HepG2 (cell line): ENCODE measurements around the gene VSNL1. TPM values are rescaled to one million over a fixed set of nuclear protein-coding genes. Genes with fewer than 3 reads are reported as not detected.
A peak's percentile ranks its signal among the peaks of the same experiment; 100 is the strongest.

ENCODE experiments used
- ATAC-seq: fragments of 200-7000 bp; cut with Tn5 transposase; 3 replicates; pipeline ENCODE4 v1.9.1; 2020; ENCODE audit warnings: mild to moderate bottlenecking, moderate library complexity
- BruUV-seq: library from RNA; stranded (reverse); fragments of 400-500 nt; replicated peaks from 2 replicates; lab custom pipeline; 2021; lab: Mats Ljungman, UMichigan
- CTCF ChIA-PET: fragments of 300-600 bp; formaldehyde crosslinking; extraction: SDS; loops from one replicate; lab custom pipeline; 2021; ENCODE audit warnings: low total read pairs, inconsistent platforms, low intra/inter-chr PET ratio; lab: Yijun Ruan, JAX
- POLR2A ChIA-PET: fragments of 350-600 bp; sonication (Branson Sonifier 250); formaldehyde crosslinking; loops from one replicate; lab custom pipeline; 2020; ENCODE audit warnings: antibody characterized with exemption, inconsistent platforms; lab: Yijun Ruan, JAX
- DNase-seq: peaks from one replicate; pipeline ENCODE4 v3.0.0-alpha.2; 2015; ENCODE audit warnings: low spot score
- FAIRE-seq: peaks from 3 replicates; lab custom pipeline; 2011; peaks lifted over from hg19 to GRCh38; lab: Jason Lieb, UNC
- H2AFZ ChIP-seq: one replicate; pipeline ENCODE4 v1.6.1; 2011; ENCODE audit warnings: low read length, inconsistent platforms
- H3K27ac ChIP-seq: fragments of 300-600 bp; 3 replicates; pipeline ENCODE4 v1.8.0; 2011; ENCODE audit warnings: mixed run types, mild to moderate bottlenecking, mixed read lengths, low read length, inconsistent platforms; ENCODE audit not compliant: insufficient read depth; ENCODE audit errors: extremely low read length
- H3K27me3 ChIP-seq, 2 experiments: fragments of 200-600 bp in 1 of 2; 2 replicates in 1 of 2; 3 replicates in 1 of 2; pipeline versions ENCODE4 v1.6.0 to v1.8.0; 2011; ENCODE audit warnings: low read length in 2 of 2, mild to moderate bottlenecking in 2 of 2, moderate library complexity in 2 of 2, inconsistent platforms in 1 of 2; ENCODE audit not compliant: insufficient read depth in 2 of 2, control insufficient read depth in 1 of 2
- H3K36me3 ChIP-seq, 2 experiments: fragments of 200-600 bp in 1 of 2; replicated peaks in 1 of 2; 2 replicates in 1 of 2; 3 replicates in 1 of 2; pipeline versions ENCODE4 v1.5.1 to v1.8.0; 2011; ENCODE audit warnings: low read length in 2 of 2, inconsistent platforms in 1 of 2; ENCODE audit not compliant: insufficient read depth in 2 of 2, control insufficient read depth in 1 of 2
- H3K4me1 ChIP-seq: 2 replicates; pipeline ENCODE4 v1.5.1; 2012; ENCODE audit warnings: low read length, inconsistent platforms; ENCODE audit not compliant: insufficient read depth
- H3K4me2 ChIP-seq: 2 replicates; pipeline ENCODE4 v1.6.0; 2011; ENCODE audit warnings: low read depth, low read length, inconsistent platforms
- H3K4me3 ChIP-seq, 3 experiments: fragments of 200-600 bp in 1 of 3; sonication (generic), shearing (Covaris generic) in 1 of 3; replicated peaks in 1 of 3; 2 replicates each; pipeline ENCODE4 v1.5.1; 2011 to 2016; ENCODE audit warnings: low read length in 3 of 3, inconsistent platforms in 2 of 3, low read depth in 2 of 3, mild to moderate bottlenecking in 2 of 3, control low read depth in 1 of 3, mixed read lengths in 1 of 3; ENCODE audit not compliant: insufficient read depth in 1 of 3
- H3K79me2 ChIP-seq: one replicate; pipeline ENCODE4 v1.6.1; 2011; ENCODE audit warnings: low read length, inconsistent platforms; ENCODE audit not compliant: insufficient read depth
- H3K9ac ChIP-seq: 2 replicates; pipeline ENCODE4 v1.6.0; 2011; ENCODE audit warnings: mild to moderate bottlenecking, low read depth, low read length, inconsistent platforms; ENCODE audit not compliant: insufficient read depth
- H3K9me3 ChIP-seq: 2 replicates; pipeline ENCODE4 v1.5.1; 2012; ENCODE audit warnings: mild to moderate bottlenecking, low read length
- H4K20me1 ChIP-seq: 2 replicates; pipeline ENCODE4 v1.6.0; 2011; ENCODE audit warnings: inconsistent platforms, mild to moderate bottlenecking, low read length, moderate library complexity; ENCODE audit not compliant: insufficient read depth
- ATF7 ChIP-seq, 2 experiments: fragments of 450-650 bp in 1 of 2; sonication (generic) in 1 of 2; formaldehyde crosslinking in 1 of 2; IDR thresholded peaks; 2 replicates each; pipeline versions ENCODE4 v1.4.0 to v1.6.1; 2016 to 2020; ENCODE audit warnings: antibody characterized with exemption in 1 of 2, mild to moderate bottlenecking in 1 of 2, missing genetic modification reagents in 1 of 2
- MAFK ChIP-seq, 2 experiments: IDR thresholded peaks in 1 of 2; conservative IDR thresholded peaks in 1 of 2; 2 replicates each; pipeline ENCODE4 v1.6.1; 2011; ENCODE audit warnings: improper control_type of control experiment in 2 of 2, low read length in 2 of 2
- SPEN ChIP-seq: sonication (generic); formaldehyde crosslinking; IDR thresholded peaks from 2 replicates; pipeline ENCODE4 v1.5.1; 2020; ENCODE audit warnings: low read depth, mild to moderate bottlenecking, missing genetic modification reagents
- TBL1XR1 ChIP-seq: fragments of 150-350 bp; IDR thresholded peaks from 2 replicates; pipeline ENCODE4 v1.6.1; 2014; ENCODE audit warnings: borderline replicate concordance, low read length; ENCODE audit not compliant: partially characterized antibody
- ZNF24 ChIP-seq: fragments of 450-650 bp; IDR thresholded peaks from 2 replicates; pipeline ENCODE4 v1.6.1; 2017; ENCODE audit warnings: antibody characterized with exemption, mild to moderate bottlenecking
- whole genome bisulfite sequencing: methylation state at CpG from one replicate; pipeline ENCODE4 v1.1.6; 2017; ENCODE audit warnings: low lambda C conversion rate; 5-methylcytosine and 5-hydroxymethylcytosine counted together
- in situ Hi-C: cut with HindIII; loops from 2 replicates; pipeline ENCODE4 v1.10.0; 2017; ENCODE audit warnings: low pct_unique_long_range_greater_than_20kb; ENCODE audit not compliant: extremely low pct_ligation_motif_present
- intact Hi-C: fragments of 100-400 bp; cut with micrococcal nuclease; formaldehyde crosslinking; loops from one replicate; pipeline ENCODE4 v1.10.0; 2022; ENCODE audit not compliant: unreplicated experiment
- polyA plus RNA-seq, 8 experiments: library from polyadenylated mRNA; depleted of rRNA in 3 of 8; stranded (reverse) in 7 of 8; unstranded in 1 of 8; fragments of >200 nt; fragmentation: Illumina TruSeq in 4 of 8; extraction: Trizol in 4 of 8; gene quantifications; 2 replicates each; pipeline versions ENCODE4 v1.2.1 to v1.2.3, GENCODE V29; 2011 to 2016; ENCODE audit warnings: low read depth in 4 of 8, missing spikeins in 1 of 8, mixed read lengths in 1 of 8; ENCODE audit not compliant: insufficient read depth in 1 of 8
- total RNA-seq, 5 experiments: library from RNA; depleted of rRNA; stranded (reverse); fragments of >200 nt; fragmentation: Illumina TruSeq; extraction: Trizol; gene quantifications; 2 replicates each; pipeline ENCODE4 v1.2.3, GENCODE V29; 2016; ENCODE audit warnings: low read depth in 1 of 5
- TF ChIP-seq, protein P1 (sequence below), 2 experiments: IDR thresholded peaks; 2 replicates each; pipeline ENCODE4 v1.6.1; 2011 to 2012; ENCODE audit warnings: low read length in 2 of 2, borderline replicate concordance in 1 of 2, low read depth in 1 of 2, mild to moderate bottlenecking in 1 of 2, moderate library complexity in 1 of 2

Gene VSNL1
- total and polyA plus RNA-seq, 2 of the 13 experiments (the other 11 are each of a cell fraction or from before 2014, with no cell fraction given) = 63.2 to 95.9 TPM

DNA sequence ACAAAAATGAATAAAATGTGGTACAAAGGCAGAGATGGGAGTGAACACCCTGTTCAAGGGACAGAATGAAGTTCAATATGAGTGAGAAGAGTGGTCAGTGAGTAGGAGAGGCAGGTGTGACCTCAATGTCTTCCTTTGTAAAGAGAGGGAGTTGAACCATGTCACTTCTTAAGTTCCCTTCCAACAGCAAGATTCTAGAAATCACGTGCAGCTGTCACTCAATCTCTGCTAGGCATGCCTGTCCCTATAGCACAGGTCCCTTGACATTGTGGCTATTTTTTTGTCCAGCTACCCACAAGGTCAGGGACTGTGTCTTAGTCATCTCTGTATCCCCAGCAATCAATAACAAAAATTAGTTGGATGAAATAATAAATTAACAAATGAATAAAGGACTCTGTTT is 66.9 kb downstream of the VSNL1 start (continued):
- TF ChIP-seq, protein P1, sequence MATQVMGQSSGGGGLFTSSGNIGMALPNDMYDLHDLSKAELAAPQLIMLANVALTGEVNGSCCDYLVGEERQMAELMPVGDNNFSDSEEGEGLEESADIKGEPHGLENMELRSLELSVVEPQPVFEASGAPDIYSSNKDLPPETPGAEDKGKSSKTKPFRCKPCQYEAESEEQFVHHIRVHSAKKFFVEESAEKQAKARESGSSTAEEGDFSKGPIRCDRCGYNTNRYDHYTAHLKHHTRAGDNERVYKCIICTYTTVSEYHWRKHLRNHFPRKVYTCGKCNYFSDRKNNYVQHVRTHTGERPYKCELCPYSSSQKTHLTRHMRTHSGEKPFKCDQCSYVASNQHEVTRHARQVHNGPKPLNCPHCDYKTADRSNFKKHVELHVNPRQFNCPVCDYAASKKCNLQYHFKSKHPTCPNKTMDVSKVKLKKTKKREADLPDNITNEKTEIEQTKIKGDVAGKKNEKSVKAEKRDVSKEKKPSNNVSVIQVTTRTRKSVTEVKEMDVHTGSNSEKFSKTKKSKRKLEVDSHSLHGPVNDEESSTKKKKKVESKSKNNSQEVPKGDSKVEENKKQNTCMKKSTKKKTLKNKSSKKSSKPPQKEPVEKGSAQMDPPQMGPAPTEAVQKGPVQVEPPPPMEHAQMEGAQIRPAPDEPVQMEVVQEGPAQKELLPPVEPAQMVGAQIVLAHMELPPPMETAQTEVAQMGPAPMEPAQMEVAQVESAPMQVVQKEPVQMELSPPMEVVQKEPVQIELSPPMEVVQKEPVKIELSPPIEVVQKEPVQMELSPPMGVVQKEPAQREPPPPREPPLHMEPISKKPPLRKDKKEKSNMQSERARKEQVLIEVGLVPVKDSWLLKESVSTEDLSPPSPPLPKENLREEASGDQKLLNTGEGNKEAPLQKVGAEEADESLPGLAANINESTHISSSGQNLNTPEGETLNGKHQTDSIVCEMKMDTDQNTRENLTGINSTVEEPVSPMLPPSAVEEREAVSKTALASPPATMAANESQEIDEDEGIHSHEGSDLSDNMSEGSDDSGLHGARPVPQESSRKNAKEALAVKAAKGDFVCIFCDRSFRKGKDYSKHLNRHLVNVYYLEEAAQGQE (IDR thresholded peaks at IDR 0.05; ENCODE audit: borderline replicate concordance in 1 of 2, low read depth in 1 of 2, low read length in 2 of 2) = no peak
- TF ChIP-seq ZNF24 (no peak), SPEN (CRISPR knock-in tag) (no peak)

DNA sequence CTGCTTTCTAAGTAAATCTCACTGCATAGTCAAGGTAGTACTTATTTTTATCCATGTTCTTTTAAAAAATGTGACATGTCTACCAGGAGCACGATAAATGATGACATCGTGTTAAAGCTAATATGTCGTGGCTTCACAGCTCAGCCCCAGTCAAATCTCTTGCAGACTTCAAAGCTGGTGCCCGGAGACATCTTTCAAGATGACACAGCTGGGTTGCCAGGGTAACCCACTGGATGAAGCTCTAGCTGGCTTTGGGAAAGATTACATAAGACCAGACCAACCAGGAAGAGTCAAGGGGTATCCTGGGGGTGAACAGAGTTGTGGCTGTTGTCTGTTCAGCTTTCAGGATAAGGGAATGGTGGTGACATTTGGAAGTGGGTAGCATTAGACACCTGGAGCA is 67.8 kb downstream of the VSNL1 start:
- TF ChIP-seq TBL1XR1 = no peak
- TF ChIP-seq ATF7 (IDR thresholded peaks at IDR 0.05) = peak; percentile 66
- no peak for TF ChIP-seq ATF7 (CRISPR knock-in tag; IDR thresholded peaks at IDR 0.05)
- 0 out of 4 replicates have a peak, but pooled peaks of 1 of the 2 experiments have one; percentile 35 for TF ChIP-seq MAFK (conservative IDR thresholded peaks at IDR 0.05 in 1 of 2, IDR thresholded peaks at IDR 0.05 in 1 of 2; ENCODE audit: low read length in 2 of 2)
- H3K4me3 ChIP-seq = no peak overlapping the region
- H2AFZ ChIP-seq = no peak overlapping the region
- H3K27ac ChIP-seq = no peak overlapping the region
- DNase-seq (no peak), FAIRE-seq (no peak), ATAC-seq (no peak)
- no peak overlapping the region for H3K9ac ChIP-seq
- peaks cover 21 to 52% of the 10 kb centered on the region in 2 experiments for H3K36me3 ChIP-seq
- no peaks in the 10 kb centered on the region for H3K4me1 ChIP-seq
- in situ Hi-C loops = no loop called here
- no peaks in the 10 kb centered on the region for H4K20me1 ChIP-seq
- ChIA-PET POLR2A (interaction anchor here (2.3 kb wide), 1 partner anchor 68 kb away, joined by 4 read pairs; the partner anchor contains the start of gene VSNL1), CTCF (no interaction called here)
- no TSS peak for BruUV-seq
- intact Hi-C loops = no loop called here
- H3K4me2 ChIP-seq = no peak overlapping the region
- no peaks in the 10 kb centered on the region for H3K9me3 ChIP-seq
- no peaks in the 10 kb centered on the region for H3K79me2 ChIP-seq
- 96% methylated on average over 4 of the region's 4 CpGs for WGBS
- H3K27me3 ChIP-seq = no peaks in the 10 kb centered on the region
